HepG2 (cell line): ENCODE data around the gene SLC22A12. TPM values are rescaled to one million over a fixed set of nuclear protein-coding genes. Genes with fewer than 3 reads are reported as not detected.

ENCODE experiments used
- ATAC-seq: fragments of 200-7000 bp; cut with Tn5 transposase; 3 replicates; pipeline ENCODE4 v1.9.1; 2020; ENCODE audit warnings: mild to moderate bottlenecking, moderate library complexity
- BruUV-seq: library from RNA; stranded (reverse); fragments of 400-500 nt; replicated peaks from 2 replicates; lab custom pipeline; 2021; lab: Mats Ljungman, UMichigan
- CTCF ChIA-PET: fragments of 300-600 bp; formaldehyde crosslinking; extraction: SDS; loops from one replicate; lab custom pipeline; 2021; ENCODE audit warnings: low total read pairs, inconsistent platforms, low intra/inter-chr PET ratio; lab: Yijun Ruan, JAX
- POLR2A ChIA-PET: fragments of 350-600 bp; sonication (Branson Sonifier 250); formaldehyde crosslinking; loops from one replicate; lab custom pipeline; 2020; ENCODE audit warnings: antibody characterized with exemption, inconsistent platforms; lab: Yijun Ruan, JAX
- DNase-seq: peaks from one replicate; pipeline ENCODE4 v3.0.0-alpha.2; 2015; ENCODE audit warnings: low spot score
- FAIRE-seq: peaks from 3 replicates; lab custom pipeline; 2011; peaks lifted over from hg19 to GRCh38; lab: Jason Lieb, UNC
- H2AFZ ChIP-seq: one replicate; pipeline ENCODE4 v1.6.1; 2011; ENCODE audit warnings: low read length, inconsistent platforms
- H3K27ac ChIP-seq: fragments of 300-600 bp; 3 replicates; pipeline ENCODE4 v1.8.0; 2011; ENCODE audit warnings: mixed run types, mild to moderate bottlenecking, mixed read lengths, low read length, inconsistent platforms; ENCODE audit not compliant: insufficient read depth; ENCODE audit errors: extremely low read length
- H3K27me3 ChIP-seq, 2 experiments: fragments of 200-600 bp in 1 of 2; 2 replicates in 1 of 2; 3 replicates in 1 of 2; pipeline versions ENCODE4 v1.6.0 to v1.8.0; 2011; ENCODE audit warnings: low read length in 2 of 2, mild to moderate bottlenecking in 2 of 2, moderate library complexity in 2 of 2, inconsistent platforms in 1 of 2; ENCODE audit not compliant: insufficient read depth in 2 of 2, control insufficient read depth in 1 of 2
- H3K36me3 ChIP-seq, 2 experiments: fragments of 200-600 bp in 1 of 2; replicated peaks in 1 of 2; 2 replicates in 1 of 2; 3 replicates in 1 of 2; pipeline versions ENCODE4 v1.5.1 to v1.8.0; 2011; ENCODE audit warnings: low read length in 2 of 2, inconsistent platforms in 1 of 2; ENCODE audit not compliant: insufficient read depth in 2 of 2, control insufficient read depth in 1 of 2
- H3K4me1 ChIP-seq: 2 replicates; pipeline ENCODE4 v1.5.1; 2012; ENCODE audit warnings: low read length, inconsistent platforms; ENCODE audit not compliant: insufficient read depth
- H3K4me2 ChIP-seq: 2 replicates; pipeline ENCODE4 v1.6.0; 2011; ENCODE audit warnings: low read depth, low read length, inconsistent platforms
- H3K4me3 ChIP-seq, 3 experiments: fragments of 200-600 bp in 1 of 3; sonication (generic), shearing (Covaris generic) in 1 of 3; replicated peaks in 1 of 3; 2 replicates each; pipeline ENCODE4 v1.5.1; 2011 to 2016; ENCODE audit warnings: low read length in 3 of 3, inconsistent platforms in 2 of 3, low read depth in 2 of 3, mild to moderate bottlenecking in 2 of 3, control low read depth in 1 of 3, mixed read lengths in 1 of 3; ENCODE audit not compliant: insufficient read depth in 1 of 3
- H3K79me2 ChIP-seq: one replicate; pipeline ENCODE4 v1.6.1; 2011; ENCODE audit warnings: low read length, inconsistent platforms; ENCODE audit not compliant: insufficient read depth
- H3K9ac ChIP-seq: 2 replicates; pipeline ENCODE4 v1.6.0; 2011; ENCODE audit warnings: mild to moderate bottlenecking, low read depth, low read length, inconsistent platforms; ENCODE audit not compliant: insufficient read depth
- H3K9me3 ChIP-seq: 2 replicates; pipeline ENCODE4 v1.5.1; 2012; ENCODE audit warnings: mild to moderate bottlenecking, low read length
- H4K20me1 ChIP-seq: 2 replicates; pipeline ENCODE4 v1.6.0; 2011; ENCODE audit warnings: inconsistent platforms, mild to moderate bottlenecking, low read length, moderate library complexity; ENCODE audit not compliant: insufficient read depth
- GATAD2A ChIP-seq: IDR thresholded peaks from 2 replicates; pipeline ENCODE4 v1.6.1; 2016
- KDM2A ChIP-seq: sonication (generic); formaldehyde crosslinking; IDR thresholded peaks from 2 replicates; pipeline ENCODE4 v1.4.0; 2020; ENCODE audit warnings: low read depth, missing genetic modification reagents, borderline replicate concordance
- NFATC3 ChIP-seq: sonication (generic); formaldehyde crosslinking; IDR thresholded peaks from 2 replicates; pipeline ENCODE4 v1.5.1; 2020; ENCODE audit warnings: mild to moderate bottlenecking, missing genetic modification reagents
- NFIB ChIP-seq: sonication (generic); formaldehyde crosslinking; IDR thresholded peaks from 2 replicates; pipeline ENCODE4 v1.9.0; 2021; ENCODE audit warnings: missing genetic modification reagents, mild to moderate bottlenecking, borderline replicate concordance
- PCBP1 ChIP-seq: fragments of 200-400 bp; formaldehyde crosslinking; IDR thresholded peaks from 2 replicates; pipeline ENCODE4 v1.6.1; 2017; ENCODE audit warnings: mild to moderate bottlenecking, low read depth, low read length, borderline replicate concordance
- POGZ ChIP-seq: sonication (generic); formaldehyde crosslinking; IDR thresholded peaks from 2 replicates; pipeline ENCODE4 v1.4.0; 2020; ENCODE audit warnings: mild to moderate bottlenecking, missing genetic modification reagents
- SALL2 ChIP-seq: sonication (generic); formaldehyde crosslinking; IDR thresholded peaks from 2 replicates; pipeline ENCODE4 v1.8.1; 2023; ENCODE audit warnings: mild to moderate bottlenecking, missing genetic modification reagents, inconsistent platforms
- SIN3A ChIP-seq: IDR thresholded peaks from 2 replicates; pipeline ENCODE4 v1.6.1; 2011; ENCODE audit warnings: low read depth, mild to moderate bottlenecking, control low read depth, low read length, borderline replicate concordance
- TBL1XR1 ChIP-seq: fragments of 150-350 bp; IDR thresholded peaks from 2 replicates; pipeline ENCODE4 v1.6.1; 2014; ENCODE audit warnings: borderline replicate concordance, low read length; ENCODE audit not compliant: partially characterized antibody
- TEAD2 ChIP-seq: sonication (generic); formaldehyde crosslinking; IDR thresholded peaks from 2 replicates; pipeline ENCODE4 v1.9.0; 2021; ENCODE audit warnings: missing genetic modification reagents
- ZBTB42 ChIP-seq: sonication (generic); formaldehyde crosslinking; IDR thresholded peaks from 2 replicates; pipeline ENCODE4 v1.5.0; 2020; ENCODE audit warnings: mild to moderate bottlenecking, missing genetic modification reagents
- ZNF205 ChIP-seq: IDR thresholded peaks from 2 replicates; pipeline ENCODE4 v1.6.1; 2018; ENCODE audit warnings: missing biosample characterization, missing genetic modification reagents
- ZNF256 ChIP-seq: sonication (generic); formaldehyde crosslinking; conservative IDR thresholded peaks from 2 replicates; pipeline ENCODE4 v1.4.0; 2020; ENCODE audit warnings: missing genetic modification reagents
- ZNF646 ChIP-seq: sonication (generic); formaldehyde crosslinking; IDR thresholded peaks from 2 replicates; pipeline ENCODE4 v1.9.0; 2021; ENCODE audit warnings: mild to moderate bottlenecking, missing genetic modification reagents
- ZNF709 ChIP-seq: sonication (generic); formaldehyde crosslinking; IDR thresholded peaks from 2 replicates; pipeline ENCODE4 v1.5.0; 2020; ENCODE audit warnings: mild to moderate bottlenecking, missing genetic modification reagents
- WGBS: methylation state at CpG from one replicate; pipeline ENCODE4 v1.1.6; 2017; ENCODE audit warnings: low lambda C conversion rate; 5-methylcytosine and 5-hydroxymethylcytosine counted together
- in situ Hi-C: cut with HindIII; loops from 2 replicates; pipeline ENCODE4 v1.10.0; 2017; ENCODE audit warnings: low pct_unique_long_range_greater_than_20kb; ENCODE audit not compliant: extremely low pct_ligation_motif_present
- intact Hi-C: fragments of 100-400 bp; cut with micrococcal nuclease; formaldehyde crosslinking; loops from one replicate; pipeline ENCODE4 v1.10.0; 2022; ENCODE audit not compliant: unreplicated experiment
- polyA plus RNA-seq, 8 experiments: library from polyadenylated mRNA; depleted of rRNA in 3 of 8; stranded (reverse) in 7 of 8; unstranded in 1 of 8; fragments of >200 nt; fragmentation: Illumina TruSeq in 4 of 8; extraction: Trizol in 4 of 8; gene quantifications; 2 replicates each; pipeline versions ENCODE4 v1.2.1 to v1.2.3, GENCODE V29; 2011 to 2016; ENCODE audit warnings: low read depth in 4 of 8, missing spikeins in 1 of 8, mixed read lengths in 1 of 8; ENCODE audit not compliant: insufficient read depth in 1 of 8
- total RNA-seq, 5 experiments: library from RNA; depleted of rRNA; stranded (reverse); fragments of >200 nt; fragmentation: Illumina TruSeq; extraction: Trizol; gene quantifications; 2 replicates each; pipeline ENCODE4 v1.2.3, GENCODE V29; 2016; ENCODE audit warnings: low read depth in 1 of 5
- TF ChIP-seq, protein P1 (sequence below): sonication (generic); formaldehyde crosslinking; IDR thresholded peaks from 2 replicates; pipeline ENCODE4 v1.4.0; 2020; ENCODE audit warnings: missing genetic modification reagents

Gene SLC22A12
- total and polyA plus RNA-seq, 2 of the 13 experiments (the other 11 are each of a cell fraction or from before 2014, with no cell fraction given), result not detected

DNA sequence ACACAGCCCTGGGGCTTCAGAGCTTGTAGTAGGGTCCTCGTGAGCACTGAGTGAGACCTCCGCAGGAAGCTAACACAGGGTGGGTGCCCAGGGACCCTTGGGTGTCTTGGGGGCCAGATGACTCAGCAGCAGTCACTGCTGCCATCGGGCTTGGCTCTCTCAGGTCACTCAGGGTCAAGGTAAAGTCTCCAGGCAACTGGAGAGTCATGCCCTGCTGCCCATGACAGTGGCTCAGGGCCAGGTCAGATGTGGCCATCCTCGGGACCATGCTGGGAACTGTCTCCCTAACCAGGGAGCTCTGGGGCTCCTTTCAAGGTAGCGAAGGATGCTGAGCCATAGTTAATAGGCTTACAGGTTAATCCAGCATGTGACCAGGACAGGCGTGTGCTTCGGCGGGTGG is 44.4 kb upstream of the SLC22A12 start:
- CTCF ChIA-PET, result no interaction called here
- Histone ChIP-seq H3K4me1 (peaks cover 6% of the 10 kb centered on the region), H3K4me2 (no peak overlapping the region), H2AFZ (no peak overlapping the region), H3K4me3 (no peak overlapping the region), H3K36me3 (no peaks in the 10 kb centered on the region), H3K27me3 (peaks cover 2 to 42% of the 10 kb centered on the region in 2 experiments; a peak in 4 of 5 replicates), H3K9me3 (no peaks in the 10 kb centered on the region), H3K27ac (no peak overlapping the region), H3K9ac (no peak overlapping the region), H4K20me1 (no peaks in the 10 kb centered on the region), H3K79me2 (no peaks in the 10 kb centered on the region)
- POLR2A ChIA-PET, result no interaction called here
- no TSS peak for BruUV-seq
- ATAC-seq, result no peak
- no peak for FAIRE-seq
- DNase-seq, result no peak
- intact Hi-C loops, result no loop called here
- in situ Hi-C loops, result no loop called here
- WGBS, result 53% methylated on average over 5 of the region's 8 CpGs
- TF ChIP-seq ZNF205 (CRISPR knock-in tag) (no peak), PCBP1 (no peak), ZNF709 (no peak), NFATC3 (CRISPR knock-in tag) (no peak), ZNF256 (CRISPR knock-in tag) (no peak), ZNF646 (CRISPR knock-in tag) (no peak), KDM2A (CRISPR knock-in tag) (no peak), GATAD2A (no peak), ZBTB42 (CRISPR knock-in tag) (no peak), POGZ (CRISPR knock-in tag) (no peak), SIN3A (no peak), TBL1XR1 (no peak), TEAD2 (no peak), SALL2 (CRISPR knock-in tag) (no peak), NFIB (CRISPR knock-in tag) (no peak)
- TF ChIP-seq, protein P1, sequence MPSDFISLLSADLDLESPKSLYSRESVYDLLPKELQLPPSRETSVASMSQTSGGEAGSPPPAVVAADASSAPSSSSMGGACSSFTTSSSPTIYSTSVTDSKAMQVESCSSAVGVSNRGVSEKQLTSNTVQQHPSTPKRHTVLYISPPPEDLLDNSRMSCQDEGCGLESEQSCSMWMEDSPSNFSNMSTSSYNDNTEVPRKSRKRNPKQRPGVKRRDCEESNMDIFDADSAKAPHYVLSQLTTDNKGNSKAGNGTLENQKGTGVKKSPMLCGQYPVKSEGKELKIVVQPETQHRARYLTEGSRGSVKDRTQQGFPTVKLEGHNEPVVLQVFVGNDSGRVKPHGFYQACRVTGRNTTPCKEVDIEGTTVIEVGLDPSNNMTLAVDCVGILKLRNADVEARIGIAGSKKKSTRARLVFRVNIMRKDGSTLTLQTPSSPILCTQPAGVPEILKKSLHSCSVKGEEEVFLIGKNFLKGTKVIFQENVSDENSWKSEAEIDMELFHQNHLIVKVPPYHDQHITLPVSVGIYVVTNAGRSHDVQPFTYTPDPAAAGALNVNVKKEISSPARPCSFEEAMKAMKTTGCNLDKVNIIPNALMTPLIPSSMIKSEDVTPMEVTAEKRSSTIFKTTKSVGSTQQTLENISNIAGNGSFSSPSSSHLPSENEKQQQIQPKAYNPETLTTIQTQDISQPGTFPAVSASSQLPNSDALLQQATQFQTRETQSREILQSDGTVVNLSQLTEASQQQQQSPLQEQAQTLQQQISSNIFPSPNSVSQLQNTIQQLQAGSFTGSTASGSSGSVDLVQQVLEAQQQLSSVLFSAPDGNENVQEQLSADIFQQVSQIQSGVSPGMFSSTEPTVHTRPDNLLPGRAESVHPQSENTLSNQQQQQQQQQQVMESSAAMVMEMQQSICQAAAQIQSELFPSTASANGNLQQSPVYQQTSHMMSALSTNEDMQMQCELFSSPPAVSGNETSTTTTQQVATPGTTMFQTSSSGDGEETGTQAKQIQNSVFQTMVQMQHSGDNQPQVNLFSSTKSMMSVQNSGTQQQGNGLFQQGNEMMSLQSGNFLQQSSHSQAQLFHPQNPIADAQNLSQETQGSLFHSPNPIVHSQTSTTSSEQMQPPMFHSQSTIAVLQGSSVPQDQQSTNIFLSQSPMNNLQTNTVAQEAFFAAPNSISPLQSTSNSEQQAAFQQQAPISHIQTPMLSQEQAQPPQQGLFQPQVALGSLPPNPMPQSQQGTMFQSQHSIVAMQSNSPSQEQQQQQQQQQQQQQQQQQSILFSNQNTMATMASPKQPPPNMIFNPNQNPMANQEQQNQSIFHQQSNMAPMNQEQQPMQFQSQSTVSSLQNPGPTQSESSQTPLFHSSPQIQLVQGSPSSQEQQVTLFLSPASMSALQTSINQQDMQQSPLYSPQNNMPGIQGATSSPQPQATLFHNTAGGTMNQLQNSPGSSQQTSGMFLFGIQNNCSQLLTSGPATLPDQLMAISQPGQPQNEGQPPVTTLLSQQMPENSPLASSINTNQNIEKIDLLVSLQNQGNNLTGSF (CRISPR knock-in tag), result no peak
